ENCODE results near the gene ARMC12.

ARMC12 gene

DNA sequence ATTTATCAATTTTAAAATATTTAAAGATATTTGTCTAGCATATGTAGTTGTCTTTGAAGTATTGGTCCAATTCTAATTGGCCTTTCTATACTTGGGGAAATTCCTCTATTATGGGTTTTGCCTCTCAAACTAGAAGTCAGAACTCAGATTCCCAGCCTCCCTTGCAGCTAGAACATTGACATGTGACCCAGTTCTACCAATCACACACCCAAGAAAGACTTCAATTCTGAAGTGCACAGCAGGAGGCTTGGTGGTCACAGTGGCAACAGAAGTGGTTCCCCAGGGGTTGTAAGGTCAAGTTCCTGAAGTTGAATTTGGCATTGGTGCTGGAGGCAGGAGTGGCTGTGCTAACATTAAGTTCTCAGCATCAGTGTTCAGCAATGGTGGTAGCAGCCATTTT is 33.3 kb upstream of the ARMC12 start:
- H3K27ac ChIP-seq, result no peak overlapping the region
- H3K27me3 ChIP-seq (ENCODE audit: insufficient read depth, low read depth), result no peaks in the 10 kb centered on the region
- no peaks in the 10 kb centered on the region for H3K79me2 ChIP-seq (ENCODE audit: insufficient read depth, low read depth)
- no peaks in the 10 kb centered on the region for H3K36me3 ChIP-seq (ENCODE audit: insufficient read depth)
- peak overlapping the region; percentile 3; the same call in 1 of the 2 replicates for H2AFZ ChIP-seq (ENCODE audit: low read depth)
- no peaks in the 10 kb centered on the region for H3K4me1 ChIP-seq (ENCODE audit: low read depth, poor library complexity, severe bottlenecking)
- TF ChIP-seq, protein P1, sequence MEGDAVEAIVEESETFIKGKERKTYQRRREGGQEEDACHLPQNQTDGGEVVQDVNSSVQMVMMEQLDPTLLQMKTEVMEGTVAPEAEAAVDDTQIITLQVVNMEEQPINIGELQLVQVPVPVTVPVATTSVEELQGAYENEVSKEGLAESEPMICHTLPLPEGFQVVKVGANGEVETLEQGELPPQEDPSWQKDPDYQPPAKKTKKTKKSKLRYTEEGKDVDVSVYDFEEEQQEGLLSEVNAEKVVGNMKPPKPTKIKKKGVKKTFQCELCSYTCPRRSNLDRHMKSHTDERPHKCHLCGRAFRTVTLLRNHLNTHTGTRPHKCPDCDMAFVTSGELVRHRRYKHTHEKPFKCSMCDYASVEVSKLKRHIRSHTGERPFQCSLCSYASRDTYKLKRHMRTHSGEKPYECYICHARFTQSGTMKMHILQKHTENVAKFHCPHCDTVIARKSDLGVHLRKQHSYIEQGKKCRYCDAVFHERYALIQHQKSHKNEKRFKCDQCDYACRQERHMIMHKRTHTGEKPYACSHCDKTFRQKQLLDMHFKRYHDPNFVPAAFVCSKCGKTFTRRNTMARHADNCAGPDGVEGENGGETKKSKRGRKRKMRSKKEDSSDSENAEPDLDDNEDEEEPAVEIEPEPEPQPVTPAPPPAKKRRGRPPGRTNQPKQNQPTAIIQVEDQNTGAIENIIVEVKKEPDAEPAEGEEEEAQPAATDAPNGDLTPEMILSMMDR (conservative IDR thresholded peaks at IDR 0.05; ENCODE audit: low read depth, low read length), result no peak
- no peaks in the 10 kb centered on the region for H4K20me1 ChIP-seq (ENCODE audit: insufficient read depth)
- H3K9ac ChIP-seq, result no peak overlapping the region
- H3K4me2 ChIP-seq, result no peak overlapping the region
- H3K4me3 ChIP-seq (IDR thresholded peaks at IDR 0.05; ENCODE audit: insufficient read depth, low read depth, low read length), result no peak overlapping the region

DNA sequence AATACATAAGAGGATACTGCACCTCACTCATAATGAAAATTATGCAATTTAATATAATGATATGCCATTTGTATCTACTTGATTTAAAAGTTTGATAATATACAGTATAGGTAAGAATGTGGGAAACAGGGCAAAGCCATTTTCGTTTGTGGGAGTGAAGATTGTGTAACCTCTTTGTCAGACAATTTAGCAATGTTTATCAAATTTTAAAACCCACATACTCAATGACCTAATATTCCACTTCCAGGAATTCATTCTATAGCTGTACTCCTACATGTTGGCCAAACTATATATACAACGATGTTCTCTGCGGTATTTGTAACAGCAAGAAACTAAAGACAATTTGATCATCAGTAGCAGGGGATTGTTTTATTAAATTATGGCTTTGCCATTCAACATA is 30.4 kb upstream of the ARMC12 start:
- Histone ChIP-seq H4K20me1 (ENCODE audit: insufficient read depth) (no peaks in the 10 kb centered on the region), H3K27me3 (ENCODE audit: insufficient read depth, low read depth) (no peaks in the 10 kb centered on the region), H3K4me2 (no peak overlapping the region), H3K36me3 (ENCODE audit: insufficient read depth) (no peaks in the 10 kb centered on the region), H3K79me2 (ENCODE audit: insufficient read depth, low read depth) (no peaks in the 10 kb centered on the region), H3K4me3 (IDR thresholded peaks at IDR 0.05; ENCODE audit: insufficient read depth, low read depth, low read length) (no peak overlapping the region), H3K4me1 (ENCODE audit: low read depth, poor library complexity, severe bottlenecking) (no peaks in the 10 kb centered on the region), H3K27ac (no peak overlapping the region), H2AFZ (ENCODE audit: low read depth) (no peak overlapping the region), H3K9ac (no peak overlapping the region)
- TF ChIP-seq, protein P1 (conservative IDR thresholded peaks at IDR 0.05; ENCODE audit: low read depth, low read length), result no peak

DNA sequence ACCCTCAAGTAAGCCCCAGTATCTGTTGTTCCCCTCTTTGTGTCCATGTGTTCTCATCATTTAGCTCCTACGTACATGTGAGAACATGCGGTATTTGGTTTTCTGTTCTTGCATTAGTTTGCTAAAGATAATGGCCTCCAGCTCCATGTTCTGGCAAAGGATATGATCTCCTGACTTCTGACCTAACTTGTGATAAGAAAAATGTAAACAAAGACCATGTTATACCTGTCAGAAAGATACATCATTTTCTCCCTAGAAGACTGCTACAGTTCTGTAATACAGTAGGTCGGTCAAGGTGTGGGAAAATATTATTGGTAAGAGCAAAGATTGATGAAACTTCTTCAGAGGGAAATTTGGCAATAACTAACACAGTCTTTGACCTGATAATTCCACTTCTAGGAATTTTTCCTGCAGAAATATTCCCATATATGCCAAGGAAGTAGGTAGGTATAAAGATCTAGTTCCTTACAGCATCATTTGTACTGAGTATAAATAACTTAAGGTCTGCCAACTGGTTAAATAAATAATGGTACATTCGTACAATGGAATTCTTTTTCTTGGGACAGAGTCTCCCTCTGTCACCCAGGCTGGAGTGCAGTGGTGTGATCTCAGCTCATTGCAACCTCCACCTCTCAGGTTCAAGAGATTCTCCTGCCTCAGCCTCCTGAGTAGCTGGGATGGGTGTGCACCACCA is 29.0 kb upstream of the ARMC12 start:
- no peak overlapping the region for H3K4me2 ChIP-seq
- H4K20me1 ChIP-seq (ENCODE audit: insufficient read depth), result no peaks in the 10 kb centered on the region
- H2AFZ ChIP-seq (ENCODE audit: low read depth), result no peak overlapping the region
- H3K27me3 ChIP-seq (ENCODE audit: insufficient read depth, low read depth), result no peaks in the 10 kb centered on the region
- H3K4me1 ChIP-seq (ENCODE audit: low read depth, poor library complexity, severe bottlenecking), result no peaks in the 10 kb centered on the region
- TF ChIP-seq, protein P1 (conservative IDR thresholded peaks at IDR 0.05; ENCODE audit: low read depth, low read length), result no peak
- no peaks in the 10 kb centered on the region for H3K79me2 ChIP-seq (ENCODE audit: insufficient read depth, low read depth)
- H3K9ac ChIP-seq, result no peak overlapping the region
- H3K27ac ChIP-seq, result no peak overlapping the region
- no peak overlapping the region for H3K4me3 ChIP-seq (IDR thresholded peaks at IDR 0.05; ENCODE audit: insufficient read depth, low read depth, low read length)
- H3K36me3 ChIP-seq (ENCODE audit: insufficient read depth), result no peaks in the 10 kb centered on the region

DNA sequence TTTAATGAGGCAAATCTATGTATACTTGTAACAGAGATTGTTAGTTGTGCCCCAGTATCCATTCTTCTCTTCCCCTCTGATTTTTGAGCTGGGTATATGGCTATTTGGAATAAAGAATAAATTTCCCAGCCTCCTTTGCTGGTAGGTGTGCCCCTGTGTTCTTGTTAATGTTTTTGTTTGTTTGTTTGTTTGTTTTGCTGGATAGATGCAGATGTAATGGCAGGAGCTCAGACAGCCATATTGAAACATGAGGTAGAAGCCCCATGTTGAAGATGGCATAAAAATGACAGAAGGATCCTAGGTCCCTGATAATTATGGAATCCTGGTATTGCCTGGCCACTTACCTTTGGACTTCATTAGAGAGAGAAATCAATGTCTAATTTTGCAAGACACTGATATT is 28.2 kb upstream of the ARMC12 start:
- Histone ChIP-seq H3K27me3 (ENCODE audit: insufficient read depth, low read depth) (no peaks in the 10 kb centered on the region), H3K36me3 (ENCODE audit: insufficient read depth) (no peaks in the 10 kb centered on the region), H3K4me2 (no peak overlapping the region), H2AFZ (ENCODE audit: low read depth) (no peak overlapping the region), H3K9ac (no peak overlapping the region), H3K79me2 (ENCODE audit: insufficient read depth, low read depth) (no peaks in the 10 kb centered on the region), H3K4me1 (ENCODE audit: low read depth, poor library complexity, severe bottlenecking) (no peaks in the 10 kb centered on the region), H4K20me1 (ENCODE audit: insufficient read depth) (no peaks in the 10 kb centered on the region), H3K27ac (no peak overlapping the region), H3K4me3 (IDR thresholded peaks at IDR 0.05; ENCODE audit: insufficient read depth, low read depth, low read length) (no peak overlapping the region)
- TF ChIP-seq, protein P1 (conservative IDR thresholded peaks at IDR 0.05; ENCODE audit: low read depth, low read length), result no peak
